GM12875 (cell line): ENCODE measurements around the gene CD207.

Source experiments
- H3K4me3 ChIP-seq: one replicate; pipeline ENCODE4 v1.5.1; 2011; ENCODE audit warnings: low read depth, low read length, control low read depth
- TF ChIP-seq, protein P1 (sequence below): IDR thresholded peaks from 2 replicates; pipeline ENCODE4 v1.5.1; 2011; ENCODE audit warnings: low read depth, mild to moderate bottlenecking, control low read depth, inconsistent platforms, low read length, moderate library complexity, borderline replicate concordance; ENCODE audit not compliant: insufficient read depth

Gene CD207

GRCh38 chr2:70828914-70829824 lies 6.4 kb downstream of the CD207 start:
- H3K4me3 ChIP-seq = no peak overlapping the region
- TF ChIP-seq, protein P1, sequence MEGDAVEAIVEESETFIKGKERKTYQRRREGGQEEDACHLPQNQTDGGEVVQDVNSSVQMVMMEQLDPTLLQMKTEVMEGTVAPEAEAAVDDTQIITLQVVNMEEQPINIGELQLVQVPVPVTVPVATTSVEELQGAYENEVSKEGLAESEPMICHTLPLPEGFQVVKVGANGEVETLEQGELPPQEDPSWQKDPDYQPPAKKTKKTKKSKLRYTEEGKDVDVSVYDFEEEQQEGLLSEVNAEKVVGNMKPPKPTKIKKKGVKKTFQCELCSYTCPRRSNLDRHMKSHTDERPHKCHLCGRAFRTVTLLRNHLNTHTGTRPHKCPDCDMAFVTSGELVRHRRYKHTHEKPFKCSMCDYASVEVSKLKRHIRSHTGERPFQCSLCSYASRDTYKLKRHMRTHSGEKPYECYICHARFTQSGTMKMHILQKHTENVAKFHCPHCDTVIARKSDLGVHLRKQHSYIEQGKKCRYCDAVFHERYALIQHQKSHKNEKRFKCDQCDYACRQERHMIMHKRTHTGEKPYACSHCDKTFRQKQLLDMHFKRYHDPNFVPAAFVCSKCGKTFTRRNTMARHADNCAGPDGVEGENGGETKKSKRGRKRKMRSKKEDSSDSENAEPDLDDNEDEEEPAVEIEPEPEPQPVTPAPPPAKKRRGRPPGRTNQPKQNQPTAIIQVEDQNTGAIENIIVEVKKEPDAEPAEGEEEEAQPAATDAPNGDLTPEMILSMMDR = no peak

DNA sequence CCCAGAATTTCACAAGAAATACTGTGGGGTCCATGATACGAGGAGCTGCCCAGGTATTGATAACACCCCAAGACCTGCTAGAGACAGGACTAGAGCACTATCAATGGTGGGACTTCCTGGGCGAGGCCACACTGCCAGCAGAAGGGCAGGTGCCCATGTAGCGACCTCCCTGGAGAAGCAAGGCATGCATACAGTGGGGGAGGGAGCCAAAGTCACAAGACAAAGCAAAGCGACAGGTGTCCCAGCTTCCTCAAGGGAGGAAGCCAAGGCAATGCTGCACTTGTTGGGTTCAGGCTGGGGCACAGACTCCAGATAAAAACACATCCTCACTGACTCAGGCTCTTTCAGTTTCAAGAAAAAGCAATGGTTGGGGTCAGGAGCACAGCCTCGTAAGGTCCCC lies 7.5 kb downstream of the CD207 start:
- no peak overlapping the region for H3K4me3 ChIP-seq
- TF ChIP-seq, protein P1 = no peak

GRCh38 chr2:70827388-70827787 lies 8.2 kb downstream of the CD207 start:
- H3K4me3 ChIP-seq = no peak overlapping the region
- TF ChIP-seq, protein P1 = no peak

- H3K4me3 ChIP-seq = no peak overlapping the region
- TF ChIP-seq, protein P1 = no peak
These were observed 8.8 kb downstream of the CD207 start for GRCh38 chr2:70826696-70827350.

GRCh38 chr2:70823249-70823648 lies 12.4 kb downstream of the CD207 start:
- H3K4me3 ChIP-seq = no peak overlapping the region

DNA sequence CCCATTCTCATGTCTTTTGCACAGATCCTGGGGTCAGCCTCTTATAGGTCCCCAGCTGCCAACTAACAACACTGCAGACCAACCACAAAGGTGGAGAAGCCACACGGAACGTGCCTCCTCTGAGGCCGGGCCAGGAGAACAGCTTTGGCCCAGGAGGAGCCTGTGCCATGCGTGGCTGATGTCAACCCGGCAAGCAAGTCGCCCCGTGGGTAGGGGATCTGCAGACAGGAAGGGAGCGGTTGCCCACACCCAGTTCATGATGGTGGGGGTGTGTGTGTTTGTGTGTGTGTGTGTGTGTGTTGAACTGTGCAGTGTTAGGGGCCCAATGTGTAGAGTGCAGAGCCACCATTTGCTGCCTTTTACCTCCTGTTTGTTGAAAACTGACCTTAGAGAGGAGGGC lies 12.8 kb downstream of the CD207 start:
- TF ChIP-seq, protein P1 = no peak
- no peak overlapping the region for H3K4me3 ChIP-seq

More at GRCh38 chr2:70823249-70823648, 12.4 kb downstream of the CD207 start:
- TF ChIP-seq, protein P1 = no peak
